CD4-positive, alpha-beta memory T cell (primary cell): ENCODE measurements around the gene RECQL5. TPM values are rescaled to one million over a fixed set of nuclear protein-coding genes. Genes with fewer than 3 reads are reported as not detected.

Source experiments
- CTCF ChIA-PET: fragments of 350-600 bp; sonication (Branson Sonifier 250); formaldehyde crosslinking; loops from one replicate; lab custom pipeline; 2021; ENCODE audit warnings: inconsistent platforms; ENCODE audit not compliant: partially characterized antibody; lab: Charles Lee
- POLR2A ChIA-PET: fragments of 350-600 bp; sonication (Branson Sonifier 250); formaldehyde crosslinking; loops from one replicate; lab custom pipeline; 2021; ENCODE audit not compliant: partially characterized antibody; lab: Charles Lee
- DNase-seq, 5 donors: peaks; one replicate each; pipeline versions ENCODE4 v3.0.0 to v3.0.0-alpha.2; 2020 to 2022; ENCODE audit warnings: mixed read lengths in 1 of 5
- H3K27ac ChIP-seq: one replicate; pipeline ENCODE4 v1.7.0; 2013; ENCODE audit warnings: low read depth, low read length
- H3K27me3 ChIP-seq: 2 replicates; pipeline ENCODE4 v1.7.0; 2013; ENCODE audit warnings: mild to moderate bottlenecking, low read length, moderate library complexity; ENCODE audit not compliant: insufficient read depth
- H3K36me3 ChIP-seq: 2 replicates; pipeline ENCODE4 v1.7.0; 2013; ENCODE audit warnings: mild to moderate bottlenecking, low read length, moderate library complexity; ENCODE audit not compliant: insufficient read depth
- H3K4me1 ChIP-seq: 2 replicates; pipeline ENCODE4 v1.7.0; 2013; ENCODE audit warnings: mild to moderate bottlenecking, low read length, moderate library complexity; ENCODE audit not compliant: insufficient read depth
- H3K4me3 ChIP-seq, 2 donors: one replicate each; pipeline ENCODE4 v1.7.0; 2013; ENCODE audit warnings: low read length in 2 of 2, mild to moderate bottlenecking in 1 of 2
- H3K9me3 ChIP-seq, 2 donors: one replicate each; pipeline ENCODE4 v1.7.0; 2013; ENCODE audit warnings: low read length in 2 of 2, control low read depth in 1 of 2; ENCODE audit not compliant: control insufficient read depth in 1 of 2
- H3K27ac Mint-ChIP-seq, 7 donors: one replicate each; pipeline ENCODE4 v1.8.0; 2020 to 2021; ENCODE audit warnings: mixed read lengths in 7 of 7, mild to moderate bottlenecking in 6 of 7, inconsistent platforms in 3 of 7, moderate library complexity in 3 of 7
- H3K27me3 Mint-ChIP-seq, 2 donors: one replicate each; pipeline ENCODE4 v1.8.0; 2020 to 2021; ENCODE audit warnings: mixed read lengths in 2 of 2
- H3K36me3 Mint-ChIP-seq, 2 donors: one replicate each; pipeline ENCODE4 v1.8.0; 2020 to 2021; ENCODE audit warnings: mixed read lengths in 2 of 2, inconsistent platforms in 1 of 2, mild to moderate bottlenecking in 1 of 2
- H3K4me1 Mint-ChIP-seq, 4 donors: one replicate each; pipeline ENCODE4 v1.8.0; 2020 to 2021; ENCODE audit warnings: mixed read lengths in 4 of 4, mild to moderate bottlenecking in 1 of 4
- H3K4me3 Mint-ChIP-seq, 8 donors: one replicate each; pipeline ENCODE4 v1.8.0; 2020 to 2021; ENCODE audit warnings: mixed read lengths in 8 of 8, mild to moderate bottlenecking in 7 of 8, moderate library complexity in 6 of 8, inconsistent platforms in 3 of 8
- H3K9me3 Mint-ChIP-seq, 8 donors: one replicate each; pipeline ENCODE4 v1.8.0; 2020 to 2021; ENCODE audit warnings: mixed read lengths in 8 of 8, mild to moderate bottlenecking in 5 of 8, inconsistent platforms in 3 of 8, moderate library complexity in 1 of 8
- intact Hi-C: fragments of 100-400 bp; cut with micrococcal nuclease; formaldehyde crosslinking; loops from one replicate; pipeline ENCODE4 v1.15.1; 2023
- polyA plus RNA-seq, 2 donors: library from polyadenylated mRNA; unstranded; fragments of 300-500 nt; fragmentation: Illumina TruSeq; gene quantifications; one replicate each; pipeline ENCODE4 v1.2.3, GENCODE V29; 2021
- total RNA-seq, 2 experiments: library from RNA; stranded (reverse); gene quantifications; one replicate each; pipeline ENCODE4 v1.2.3, GENCODE V29; 2021

RECQL5 gene
- total and polyA plus RNA-seq, 4 experiments from 2014 or later = 6.4 to 59.1 (median 37.5) TPM

- Mint-ChIP-seq H3K36me3 (peaks cover 18 to 72% of the 10 kb centered on the region in 2 donors), H3K9me3 (no peaks in the 10 kb centered on the region), H3K4me1 (peaks cover 15 to 34% (median 16%) of the 10 kb centered on the region in 4 donors), H3K4me3 (no peak overlapping the region), H3K27ac (peak overlapping the region in 1 of 7 donors; percentile 18), H3K27me3 (no peaks in the 10 kb centered on the region)
- Histone ChIP-seq H3K27me3 (no peaks in the 10 kb centered on the region), H3K36me3 (peaks cover 55% of the 10 kb centered on the region), H3K9me3 (no peaks in the 10 kb centered on the region), H3K4me1 (peaks cover 9% of the 10 kb centered on the region), H3K4me3 (no peak overlapping the region), H3K27ac (no peak overlapping the region)
- intact Hi-C loops = no loop called here
- no peak for DNase-seq
- POLR2A ChIA-PET = no interaction called here
- CTCF ChIA-PET = interaction anchor here (0.6 to 1.5 kb wide), 3 partner anchors 11 to 54 kb away, joined by 3 to 5 read pairs (median 3); no protein-coding TSS in a partner anchor
These were observed 26.8 kb upstream of the RECQL5 start for GRCh38 chr17:75693500-75694481.

GRCh38 chr17:75692976-75693375 is 26.0 kb upstream of the RECQL5 start:
- H3K4me1 Mint-ChIP-seq = peaks cover 17 to 41% (median 23%) of the 10 kb centered on the region in 4 donors
- H3K4me3 Mint-ChIP-seq = no peak overlapping the region
- intact Hi-C loops = no loop called here
- Histone ChIP-seq H3K36me3 (peaks cover 54% of the 10 kb centered on the region), H3K4me3 (no peak overlapping the region), H3K27me3 (no peaks in the 10 kb centered on the region), H3K27ac (no peak overlapping the region), H3K9me3 (no peaks in the 10 kb centered on the region), H3K4me1 (peaks cover 17% of the 10 kb centered on the region)
- H3K36me3 Mint-ChIP-seq = peaks cover 17 to 69% of the 10 kb centered on the region in 2 donors
- CTCF ChIA-PET = interaction anchor here (0.6 to 1.5 kb wide), 5 partner anchors 10 to 95 kb away, joined by 3 to 5 read pairs (median 3); no protein-coding TSS in a partner anchor
- no peak for DNase-seq
- no peaks in the 10 kb centered on the region for H3K27me3 Mint-ChIP-seq
- H3K9me3 Mint-ChIP-seq = no peaks in the 10 kb centered on the region
- peak overlapping the region in 1 of 7 donors; percentile 57 for H3K27ac Mint-ChIP-seq
- POLR2A ChIA-PET = interaction anchor here (1.4 kb wide), 1 partner anchor 28 kb away, joined by 3 read pairs; no protein-coding TSS in a partner anchor

GRCh38 chr17:75691801-75692626 is 25.1 kb upstream of the RECQL5 start:
- no peaks in the 10 kb centered on the region for H3K27me3 ChIP-seq
- ChIA-PET CTCF (interaction anchor here (1.0 to 1.5 kb wide), 2 partner anchors 17 to 59 kb away, joined by 3 to 5 read pairs; no protein-coding TSS in a partner anchor), POLR2A (interaction anchor here (1.4 kb wide), 1 partner anchor 29 kb away, joined by 3 read pairs; no protein-coding TSS in a partner anchor)
- Mint-ChIP-seq H3K27ac (peak overlapping the region in 3 of 7 donors; percentile 29 to 70 (median 29)), H3K36me3 (peaks cover 11 to 65% of the 10 kb centered on the region in 2 donors), H3K9me3 (no peaks in the 10 kb centered on the region), H3K4me1 (peaks cover 22 to 41% (median 27%) of the 10 kb centered on the region in 4 donors), H3K4me3 (no peak overlapping the region), H3K27me3 (no peaks in the 10 kb centered on the region)
- peaks cover 20% of the 10 kb centered on the region for H3K4me1 ChIP-seq
- peaks cover 47% of the 10 kb centered on the region for H3K36me3 ChIP-seq
- H3K27ac ChIP-seq = no peak overlapping the region
- no peak overlapping the region for H3K4me3 ChIP-seq
- H3K9me3 ChIP-seq = no peaks in the 10 kb centered on the region
- no peak for DNase-seq
- intact Hi-C loops = no loop called here

- no peak overlapping the region for H3K4me3 ChIP-seq
- no peak overlapping the region for H3K4me3 Mint-ChIP-seq
- no peak overlapping the region for H3K27ac ChIP-seq
- H3K4me1 Mint-ChIP-seq = peaks cover 24 to 46% (median 28%) of the 10 kb centered on the region in 4 donors
- H3K27ac Mint-ChIP-seq = peak overlapping the region in 3 of 7 donors; percentile 29 to 70 (median 29)
- H3K9me3 ChIP-seq = no peaks in the 10 kb centered on the region
- intact Hi-C loops = no loop called here
- ChIA-PET POLR2A (interaction anchor here (1.1 kb wide), 2 partner anchors 11 to 30 kb away, joined by 3 read pairs; partner anchors contain the start of gene ITGB4), CTCF (interaction anchor here (3.3 kb wide), 1 partner anchor 58 kb away, joined by 10 read pairs; the partner anchor contains the start of gene SMIM5)
- no peaks in the 10 kb centered on the region for H3K27me3 ChIP-seq
- H3K36me3 Mint-ChIP-seq = peaks cover 11 to 67% of the 10 kb centered on the region in 2 donors
- H3K4me1 ChIP-seq = peaks cover 20% of the 10 kb centered on the region
- no peaks in the 10 kb centered on the region for H3K27me3 Mint-ChIP-seq
- H3K36me3 ChIP-seq = peaks cover 47% of the 10 kb centered on the region
- no peak for DNase-seq
- H3K9me3 Mint-ChIP-seq = no peaks in the 10 kb centered on the region
These were observed 24.4 kb upstream of the RECQL5 start for GRCh38 chr17:75691371-75691791.

- no peak overlapping the region for H3K4me3 ChIP-seq
- peaks cover 37% of the 10 kb centered on the region for H3K36me3 ChIP-seq
- peaks cover 32 to 57% (median 37%) of the 10 kb centered on the region in 4 donors for H3K4me1 Mint-ChIP-seq
- peak; percentile 37 to 59 (median 55) for DNase-seq
- peak overlapping the region; percentile 49 to 87 (median 77) for H3K27ac Mint-ChIP-seq
- ChIA-PET POLR2A (no interaction called here), CTCF (interaction anchor here (1.1 to 3.3 kb wide), 3 partner anchors 15 to 58 kb away, joined by 6 to 11 read pairs (median 10); partner anchors contain the start of gene SMIM5)
- no peak overlapping the region for H3K27ac ChIP-seq
- no peaks in the 10 kb centered on the region for H3K9me3 Mint-ChIP-seq
- intact Hi-C loops = no loop called here
- H3K27me3 Mint-ChIP-seq = no peaks in the 10 kb centered on the region
- H3K4me3 Mint-ChIP-seq = peak overlapping the region in 5 of 8 donors; percentile 7 to 58 (median 36)
- H3K4me1 ChIP-seq = peaks cover 20% of the 10 kb centered on the region
- H3K36me3 Mint-ChIP-seq = peaks cover 13 to 69% of the 10 kb centered on the region in 2 donors
- H3K9me3 ChIP-seq = no peaks in the 10 kb centered on the region
- H3K27me3 ChIP-seq = no peaks in the 10 kb centered on the region
These were observed 22.5 kb upstream of the RECQL5 start for GRCh38 chr17:75689441-75689873.

GRCh38 chr17:75688209-75688825 is 21.4 kb upstream of the RECQL5 start:
- peaks cover 39 to 67% (median 46%) of the 10 kb centered on the region in 4 donors for H3K4me1 Mint-ChIP-seq

More at GRCh38 chr17:75688209-75688825, 21.4 kb upstream of the RECQL5 start:
- Mint-ChIP-seq H3K27ac (peak overlapping the region; percentile 37 to 90 (median 63)), H3K27me3 (no peaks in the 10 kb centered on the region), H3K36me3 (peaks cover 13 to 64% of the 10 kb centered on the region in 2 donors), H3K4me3 (peak overlapping the region in 2 of 8 donors; percentile 10 to 30), H3K9me3 (no peaks in the 10 kb centered on the region)
- Histone ChIP-seq H3K36me3 (peaks cover 32% of the 10 kb centered on the region), H3K4me1 (peaks cover 20% of the 10 kb centered on the region), H3K27ac (no peak overlapping the region), H3K4me3 (no peak overlapping the region), H3K27me3 (no peaks in the 10 kb centered on the region), H3K9me3 (no peaks in the 10 kb centered on the region)
- DNase-seq = no peak
- ChIA-PET CTCF (interaction anchor here (1.0 to 3.3 kb wide), 4 partner anchors 12 to 59 kb away, joined by 4 to 11 read pairs (median 8); partner anchors contain the start of gene SMIM5), POLR2A (no interaction called here)
- intact Hi-C loops = no loop called here
